Hematopoietic multipotent progenitor cell treated with erythropoietin and hydrocortisone succinate and interleukin-3 and kit ligand, for 8 days (in vitro differentiated cells): ENCODE data around the gene UBN2.
"Not testable (repeated sequence)": the region's sequence is repeated elsewhere in the genome, so short reads cannot be mapped to it uniquely, and the experiment has no call there.

Source experiments
- DNase-seq: peaks from one replicate; pipeline ENCODE4 v3.0.0-alpha.2; 2015

The UBN2 gene

GRCh38 chr7:139299296-139299695 is 68.3 kb downstream of the UBN2 start:
- DNase-seq, result no peak

DNA sequence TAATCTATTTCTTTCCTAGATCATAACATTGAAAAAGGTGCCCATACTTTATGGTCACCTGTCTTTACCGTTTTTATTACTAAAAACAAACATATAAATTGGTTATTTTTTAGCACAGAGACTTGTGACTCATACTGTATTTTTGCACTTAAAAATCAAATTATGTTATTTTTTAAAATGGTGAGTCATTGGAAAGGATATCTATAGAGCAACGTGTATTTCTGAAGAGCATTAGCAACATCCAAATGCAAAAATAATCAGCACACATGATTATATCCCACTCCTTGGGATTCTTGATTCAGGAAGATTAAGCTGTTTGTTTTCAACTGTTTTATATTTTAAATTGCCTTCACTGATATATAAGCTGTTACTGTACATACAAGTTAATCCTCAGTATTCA is 69.4 kb downstream of the UBN2 start:
- DNase-seq, result no peak

- peak; percentile 19 for DNase-seq
Observed at GRCh38 chr7:139304517-139304916, 73.5 kb downstream of the UBN2 start.

GRCh38 chr7:139317939-139318505 is 87.0 kb downstream of the UBN2 start:
- no peak for DNase-seq

- peak; percentile 45 for DNase-seq
Observed at GRCh38 chr7:139321071-139321745, 90.2 kb downstream of the UBN2 start.

GRCh38 chr7:139324709-139325108 is 93.7 kb downstream of the UBN2 start:
- not testable (repeated sequence) for DNase-seq

DNA sequence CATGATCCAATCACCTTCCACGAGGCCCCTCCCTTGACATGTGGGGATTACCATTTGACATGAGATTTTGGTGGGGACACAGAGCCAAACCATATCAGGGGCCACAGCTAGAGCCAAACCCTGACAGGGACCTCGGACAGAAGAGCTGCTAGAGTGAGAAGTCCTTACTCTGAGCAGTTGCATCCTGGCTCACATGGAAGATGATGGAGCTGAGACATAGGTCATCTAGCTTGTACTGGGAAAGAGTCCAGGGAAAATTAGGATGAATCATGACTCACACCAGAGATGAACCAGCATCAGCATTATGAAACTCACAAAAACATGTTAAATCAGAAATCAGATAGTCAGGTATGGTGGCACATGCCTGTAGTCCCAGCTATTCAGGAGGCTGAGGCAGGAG is 97.3 kb downstream of the UBN2 start:
- no peak for DNase-seq

DNA sequence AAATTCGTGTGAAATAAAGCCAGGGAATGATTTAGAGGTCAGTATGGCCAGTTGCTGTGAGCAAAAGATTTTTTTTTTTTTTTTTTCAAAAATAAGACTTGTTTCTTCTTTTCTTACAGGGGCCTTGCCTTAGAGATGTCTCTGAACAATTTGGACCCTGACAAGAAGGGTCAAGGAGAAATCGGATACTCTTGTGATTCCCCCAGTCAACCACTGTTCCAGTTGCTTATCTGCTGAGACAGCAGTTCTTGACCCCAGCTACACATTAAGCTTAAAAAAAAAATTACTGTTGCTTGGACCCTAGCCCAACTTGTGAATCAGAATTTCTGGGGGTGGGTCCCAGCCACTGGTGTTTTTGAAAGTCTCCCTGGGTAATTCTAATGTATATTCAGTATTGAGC is 98.1 kb downstream of the UBN2 start:
- no peak for DNase-seq

GRCh38 chr7:139330333-139331030 is 99.4 kb downstream of the UBN2 start:
- DNase-seq, result peak; percentile 17

DNA sequence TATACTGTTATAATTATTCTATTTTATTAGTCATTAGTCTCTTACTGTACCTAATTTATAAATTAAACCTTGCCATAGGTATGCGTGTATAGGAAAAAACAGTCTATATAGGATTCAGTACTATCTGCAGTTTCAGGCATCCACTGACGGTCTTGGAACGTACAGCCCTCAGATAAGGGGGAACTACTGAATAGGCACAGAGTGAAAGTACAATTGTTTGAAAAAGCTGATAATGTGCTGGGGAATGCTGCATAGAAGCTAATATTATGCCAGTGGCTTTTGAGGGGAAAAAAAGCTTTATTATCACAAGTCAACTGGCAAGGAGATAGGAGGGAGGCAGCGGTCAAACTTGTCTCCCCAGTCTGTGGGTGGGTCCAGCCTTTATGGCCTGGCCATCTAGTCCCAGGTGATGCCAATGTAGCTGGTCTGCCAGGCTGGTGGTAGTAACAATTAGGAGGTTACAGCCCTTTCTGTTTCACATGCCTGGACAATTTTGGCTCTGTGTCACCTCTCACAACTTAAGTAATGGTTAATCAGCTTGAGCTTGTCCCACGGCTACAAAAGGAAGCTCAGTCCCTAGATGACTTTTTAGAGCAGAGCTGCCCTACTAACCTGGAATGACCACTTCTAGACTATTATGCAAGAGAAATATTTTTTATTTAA is 101.8 kb downstream of the UBN2 start:
- DNase-seq, result peak; percentile 79

DNA sequence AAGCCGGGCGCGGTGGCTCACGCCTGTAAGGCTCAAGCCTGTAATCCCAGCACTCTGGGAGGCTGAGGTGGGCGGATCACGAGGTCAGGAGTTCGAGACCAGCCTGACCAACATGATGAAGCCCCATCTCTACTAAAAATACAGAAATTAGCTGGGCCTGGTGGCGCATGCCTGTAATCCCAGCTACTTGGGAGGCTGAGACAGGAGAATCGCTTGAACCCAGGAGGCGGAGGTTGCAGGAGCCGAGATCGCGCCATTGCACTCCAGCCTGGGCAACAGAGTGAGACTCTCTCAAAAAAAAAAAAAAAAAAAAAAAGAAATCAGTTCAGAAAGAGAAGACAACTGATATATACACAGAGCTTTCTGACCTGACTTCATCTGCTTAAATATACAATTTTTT is 102.4 kb downstream of the UBN2 start:
- DNase-seq, result not testable (repeated sequence)

DNA sequence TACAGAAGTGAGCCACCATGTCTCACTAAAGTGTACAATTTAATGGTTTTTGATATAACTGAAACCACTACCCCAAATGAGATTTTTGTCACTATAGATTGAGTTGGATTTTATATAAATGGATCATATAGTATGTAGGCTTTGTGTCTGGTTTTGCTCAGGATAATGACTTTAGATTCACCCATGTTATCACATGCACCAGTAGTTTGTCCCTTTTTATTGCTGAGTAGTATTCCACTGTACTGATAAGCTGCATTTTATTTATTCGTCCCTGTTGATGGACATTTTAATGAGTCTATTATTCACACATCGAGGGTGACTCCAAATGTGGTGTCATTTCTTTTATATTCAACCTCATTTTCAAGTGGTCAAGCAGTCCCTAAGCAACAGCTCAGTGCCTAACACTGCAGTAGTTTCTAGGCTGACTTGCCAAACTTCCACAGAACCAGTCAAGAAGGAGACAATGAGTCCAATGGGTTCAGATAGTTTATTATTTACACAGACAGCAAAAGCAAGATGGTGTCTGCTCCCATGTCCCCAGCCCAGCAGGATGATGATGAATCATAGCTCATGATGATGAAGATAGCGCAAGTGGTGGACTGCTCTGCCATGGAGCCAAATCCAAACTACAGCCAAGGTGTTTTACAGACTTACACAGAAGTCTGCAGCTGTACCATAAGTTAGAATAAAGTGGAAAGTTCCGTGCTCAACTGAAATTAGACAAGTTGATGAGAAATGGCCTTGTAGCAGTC is 103.5 kb downstream of the UBN2 start:
- DNase-seq, result no peak

GRCh38 chr7:139339025-139339424 is 108.0 kb downstream of the UBN2 start:
- DNase-seq, result no peak

- DNase-seq, result no peak
Observed at GRCh38 chr7:139339698-139340036, 108.6 kb downstream of the UBN2 start.

GRCh38 chr7:139340037-139340807 is 109.2 kb downstream of the UBN2 start:
- DNase-seq, result peak; percentile 100

- DNase-seq, result no peak
Observed at GRCh38 chr7:139340808-139341057, 109.7 kb downstream of the UBN2 start.

DNA sequence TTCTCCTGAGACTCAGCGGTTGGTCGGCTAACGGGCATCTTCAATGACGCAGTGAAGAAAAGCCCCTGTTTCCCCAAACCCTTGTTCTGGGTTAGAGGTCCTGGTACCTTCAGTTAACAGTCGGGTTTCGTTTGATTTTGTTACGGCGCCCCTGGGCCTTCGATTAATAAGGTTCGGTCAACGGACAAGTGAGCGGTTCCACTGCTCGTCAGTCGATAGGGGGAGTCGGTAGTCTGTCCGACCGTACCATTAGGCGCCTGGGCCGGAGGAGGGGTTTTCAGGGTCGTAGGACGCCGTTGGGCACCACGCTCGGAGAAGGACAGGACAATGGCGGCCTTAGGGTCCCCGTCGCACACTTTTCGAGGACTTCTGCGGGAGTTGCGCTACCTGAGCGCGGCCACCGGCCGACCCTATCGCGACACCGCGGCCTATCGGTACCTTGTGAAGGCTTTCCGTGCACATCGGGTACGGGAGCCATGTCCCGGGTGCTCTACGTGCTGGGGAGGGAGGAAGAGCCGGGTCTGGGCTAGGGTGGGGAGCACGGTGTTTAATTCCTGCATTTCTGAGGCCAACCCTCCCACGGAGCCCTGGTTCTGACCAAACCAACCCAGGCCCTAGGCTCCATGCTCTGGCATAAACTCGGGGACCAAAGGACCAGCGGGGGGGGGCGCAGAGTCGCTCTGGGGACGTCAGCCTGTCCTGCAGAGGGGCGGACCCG is 110.2 kb downstream of the UBN2 start, which contains the start of gene FMC1:
Gene FMC1 (plus strand): TSS at position 280 of the 718 bp plus-strand sequence. CDS start 48 bp downstream, at position 328.
- peak; percentile 95 for DNase-seq

GRCh38 chr7:139341776-139342226 is 110.8 kb downstream of the UBN2 start:
- peak; percentile 94 for DNase-seq

- no peak for DNase-seq
Observed at GRCh38 chr7:139345042-139345441, 114.0 kb downstream of the UBN2 start.

- peak; percentile 35 for DNase-seq
Observed at GRCh38 chr7:139351027-139351426, 120.0 kb downstream of the UBN2 start.

DNA sequence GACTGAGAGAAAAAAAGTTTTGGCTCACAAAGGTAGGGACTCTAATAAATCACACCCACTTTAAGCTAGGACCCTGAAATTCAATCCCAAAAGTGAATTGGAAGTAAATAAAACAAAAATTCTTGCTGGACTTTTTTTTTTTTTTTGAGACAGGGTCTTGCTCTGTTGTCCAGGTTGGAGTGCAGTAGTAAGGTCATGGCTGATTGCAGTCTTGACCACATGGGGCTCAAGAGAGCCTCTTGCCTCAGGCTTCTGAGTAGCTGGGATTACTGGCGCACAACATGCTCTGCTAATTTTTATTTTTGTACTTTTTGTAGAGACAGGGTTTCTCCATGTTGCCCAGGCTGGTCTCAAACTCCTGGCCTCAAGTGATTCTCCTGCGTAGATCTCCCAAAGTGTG is 123.7 kb downstream of the UBN2 start:
- no peak for DNase-seq

GRCh38 chr7:139355320-139355719 is 124.3 kb downstream of the UBN2 start:
- DNase-seq, result no peak
